ENCODE data around the gene ACAA1. TPM values are rescaled to one million over a fixed set of nuclear protein-coding genes. Genes with fewer than 3 reads are reported as not detected.

The ACAA1 gene
- total RNA-seq, 1 experiment from 2014 or later, result 15.7 TPM

DNA sequence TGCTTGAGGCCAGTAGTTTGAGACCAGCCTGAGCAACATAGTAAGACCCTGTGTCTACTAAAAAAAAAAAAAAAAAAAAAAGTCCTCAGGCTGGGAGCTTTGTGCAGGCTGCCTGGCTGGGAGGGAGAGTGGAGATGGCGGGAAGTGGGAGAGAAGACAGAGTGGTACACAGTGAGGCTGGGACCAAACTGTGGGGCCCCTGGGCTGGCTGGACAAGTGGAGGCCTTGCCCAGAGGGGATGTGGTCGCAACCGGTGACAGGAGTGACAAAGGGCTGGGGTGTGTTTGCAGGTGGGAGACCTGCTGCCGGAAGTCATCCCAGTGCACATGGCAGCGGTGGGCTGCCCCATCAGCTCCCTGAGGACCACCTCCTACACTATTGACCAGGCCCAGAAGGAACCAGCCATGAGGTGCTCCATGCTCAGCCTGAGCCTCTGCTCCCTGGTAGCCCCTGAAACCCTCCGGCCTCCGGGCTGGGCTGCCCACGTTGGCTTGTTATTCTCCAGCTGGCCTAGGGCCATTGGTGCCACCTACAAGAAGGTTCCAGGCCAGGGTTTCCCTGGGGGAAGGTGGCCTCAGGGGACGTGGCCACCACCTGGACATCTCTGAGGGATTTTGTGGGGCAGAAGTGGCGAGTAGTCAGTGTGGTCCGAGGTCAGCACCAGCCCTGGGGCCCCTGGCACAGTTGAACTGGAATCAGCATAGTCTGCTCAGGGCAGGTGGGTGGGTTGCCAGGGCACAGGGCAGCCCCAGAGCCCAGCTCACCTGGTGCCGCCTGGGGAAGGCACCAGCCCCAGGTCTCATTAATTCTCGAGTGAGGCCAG lies 22.7 kb downstream of the ACAA1 start:
- H3K4me3 ChIP-seq (ENCODE audit: insufficient read depth, low read depth, low read length), result no peak overlapping the region
- H3K36me3 ChIP-seq (replicated peaks; ENCODE audit: control insufficient read depth, insufficient read depth, low read length), result no peaks in the 10 kb centered on the region
- DNase-seq, result peak; percentile 32
- H3K27me3 ChIP-seq (ENCODE audit: control insufficient read depth, insufficient read depth, low read length), result no peaks in the 10 kb centered on the region

- Histone ChIP-seq H3K27me3 (ENCODE audit: control insufficient read depth, insufficient read depth, low read length) (no peaks in the 10 kb centered on the region), H3K4me3 (ENCODE audit: insufficient read depth, low read depth, low read length) (no peak overlapping the region), H3K36me3 (replicated peaks; ENCODE audit: control insufficient read depth, insufficient read depth, low read length) (no peaks in the 10 kb centered on the region)
- DNase-seq, result no peak
Observed at GRCh38 chr3:38112378-38112761, 24.6 kb downstream of the ACAA1 start.

- Histone ChIP-seq H3K36me3 (replicated peaks; ENCODE audit: control insufficient read depth, insufficient read depth, low read length) (no peaks in the 10 kb centered on the region), H3K27me3 (ENCODE audit: control insufficient read depth, insufficient read depth, low read length) (no peaks in the 10 kb centered on the region), H3K4me3 (ENCODE audit: insufficient read depth, low read depth, low read length) (no peak overlapping the region)
- DNase-seq, result no peak
Observed at GRCh38 chr3:38111696-38112377, 25.1 kb downstream of the ACAA1 start.

GRCh38 chr3:38111201-38111600 lies 25.7 kb downstream of the ACAA1 start:
- DNase-seq, result no peak
- no peaks in the 10 kb centered on the region for H3K27me3 ChIP-seq (ENCODE audit: control insufficient read depth, insufficient read depth, low read length)
- H3K36me3 ChIP-seq (replicated peaks; ENCODE audit: control insufficient read depth, insufficient read depth, low read length), result no peaks in the 10 kb centered on the region
- no peak overlapping the region for H3K4me3 ChIP-seq (ENCODE audit: insufficient read depth, low read depth, low read length)

DNA sequence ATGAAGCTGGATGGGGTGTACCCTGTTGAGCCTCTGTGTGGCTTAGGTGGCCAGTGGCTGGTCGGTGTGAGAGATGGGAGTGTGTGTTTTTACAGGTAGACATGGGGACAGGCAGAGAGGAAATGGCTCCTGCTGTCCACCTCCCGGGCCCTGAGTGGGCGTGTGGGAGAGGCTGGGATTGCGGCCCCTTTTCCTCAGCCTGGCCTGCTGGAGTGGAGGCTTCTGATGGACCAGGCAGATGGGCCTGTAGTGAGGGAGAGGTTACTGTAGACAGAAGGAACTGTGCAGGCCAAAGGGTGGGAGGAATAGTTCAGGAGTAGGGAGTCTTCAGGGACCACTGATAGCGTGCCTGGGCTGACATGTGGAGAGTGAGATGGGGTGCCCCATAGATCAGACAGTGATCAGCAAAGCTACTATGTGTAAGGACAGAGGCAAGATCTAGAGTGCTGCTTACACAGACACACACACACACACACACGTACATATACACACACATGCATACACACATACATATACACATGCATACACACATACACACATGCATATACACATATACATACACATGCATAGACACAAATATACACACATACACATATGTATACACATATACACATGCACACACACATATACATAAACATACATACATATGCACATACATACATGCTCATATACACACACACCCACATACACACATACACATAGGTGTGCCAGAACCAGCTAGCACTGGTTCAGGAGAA lies 26.4 kb downstream of the ACAA1 start:
- Histone ChIP-seq H3K27me3 (ENCODE audit: control insufficient read depth, insufficient read depth, low read length) (no peaks in the 10 kb centered on the region), H3K4me3 (ENCODE audit: insufficient read depth, low read depth, low read length) (no peak overlapping the region)
- no peak for DNase-seq

GRCh38 chr3:38109580-38110313 lies 27.2 kb downstream of the ACAA1 start:
- Histone ChIP-seq H3K4me3 (ENCODE audit: insufficient read depth, low read depth, low read length) (no peak overlapping the region), H3K27me3 (ENCODE audit: control insufficient read depth, insufficient read depth, low read length) (no peaks in the 10 kb centered on the region), H3K36me3 (replicated peaks; ENCODE audit: control insufficient read depth, insufficient read depth, low read length) (no peaks in the 10 kb centered on the region)
- DNase-seq, result no peak

More for the DNA sequence above, 26.4 kb downstream of the ACAA1 start:
- no peaks in the 10 kb centered on the region for H3K36me3 ChIP-seq (replicated peaks; ENCODE audit: control insufficient read depth, insufficient read depth, low read length)

DNA sequence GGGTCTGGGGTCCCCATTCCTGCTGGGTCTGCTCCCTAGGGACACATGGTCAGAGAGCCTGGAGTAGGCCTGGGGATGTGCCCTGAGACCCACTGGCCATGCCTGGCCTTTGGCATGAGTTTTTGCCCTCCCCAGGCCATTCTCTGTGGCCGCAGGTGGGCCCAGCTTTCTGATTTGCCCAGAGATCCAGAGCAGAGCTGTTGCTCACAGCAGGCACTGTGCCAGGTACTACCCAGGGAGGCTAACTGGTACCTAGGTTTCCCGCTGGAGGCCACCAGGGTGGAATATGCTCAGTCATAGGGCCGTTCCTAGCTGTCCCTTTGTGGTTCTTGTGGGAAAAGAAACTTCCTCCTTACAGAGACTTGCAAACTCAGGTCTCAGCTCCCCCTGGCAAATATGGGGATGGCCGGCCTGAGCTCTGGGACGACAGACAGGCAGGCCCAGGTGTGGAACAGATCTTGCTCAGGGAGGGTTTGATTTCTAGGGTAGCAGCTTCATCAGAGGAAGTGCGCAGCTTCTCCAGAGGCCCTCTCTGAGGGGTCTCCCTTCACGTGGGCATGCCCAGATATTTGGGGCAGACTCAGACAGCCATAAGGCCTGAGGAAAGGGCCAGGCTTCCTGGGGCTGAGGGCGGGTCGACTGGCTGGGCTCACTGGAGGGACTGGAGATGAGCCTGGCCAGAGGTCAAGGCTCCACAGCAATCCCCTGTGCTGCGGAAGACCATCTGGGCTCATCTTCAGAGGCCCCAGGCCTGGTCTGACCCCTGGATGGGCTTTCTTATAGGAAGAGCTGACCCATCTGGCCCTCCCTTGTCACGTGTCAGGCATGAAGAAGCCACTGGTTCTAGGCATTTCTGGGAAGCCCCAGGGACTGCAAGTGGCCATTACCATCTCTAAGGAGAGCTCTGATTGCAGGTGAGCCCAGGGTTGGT lies 28.0 kb downstream of the ACAA1 start:
- Histone ChIP-seq H3K4me3 (ENCODE audit: insufficient read depth, low read depth, low read length) (no peak overlapping the region), H3K36me3 (replicated peaks; ENCODE audit: control insufficient read depth, insufficient read depth, low read length) (no peaks in the 10 kb centered on the region), H3K27me3 (ENCODE audit: control insufficient read depth, insufficient read depth, low read length) (no peaks in the 10 kb centered on the region)
- DNase-seq, result no peak

- no peak for DNase-seq
- H3K27me3 ChIP-seq (ENCODE audit: control insufficient read depth, insufficient read depth, low read length), result no peaks in the 10 kb centered on the region
- H3K36me3 ChIP-seq (replicated peaks; ENCODE audit: control insufficient read depth, insufficient read depth, low read length), result no peaks in the 10 kb centered on the region
- no peak overlapping the region for H3K4me3 ChIP-seq (ENCODE audit: insufficient read depth, low read depth, low read length)
Observed at GRCh38 chr3:38107911-38108648, 28.8 kb downstream of the ACAA1 start.

DNA sequence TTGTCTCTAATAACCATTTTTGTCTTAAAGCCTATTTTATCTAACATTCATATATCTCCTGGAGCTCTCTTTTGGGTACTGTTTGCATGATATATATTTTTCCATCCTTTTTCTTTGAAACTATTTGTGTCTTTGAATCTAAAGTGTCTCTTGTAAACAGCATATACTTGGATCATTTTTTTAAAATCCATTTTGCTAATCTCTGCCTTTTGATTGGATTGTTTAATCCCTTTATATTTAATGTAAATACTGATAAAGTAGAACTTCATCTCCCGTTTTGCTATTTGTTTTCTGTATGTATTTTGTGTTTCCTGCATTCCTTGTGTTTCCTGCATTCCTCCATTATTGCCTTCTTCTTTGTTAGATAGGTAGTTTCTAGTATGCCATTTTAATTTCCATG lies 31.4 kb downstream of the ACAA1 start:
- no peak for DNase-seq
- Histone ChIP-seq H3K36me3 (replicated peaks; ENCODE audit: control insufficient read depth, insufficient read depth, low read length) (no peaks in the 10 kb centered on the region), H3K4me3 (ENCODE audit: insufficient read depth, low read depth, low read length) (no peak overlapping the region), H3K27me3 (ENCODE audit: control insufficient read depth, insufficient read depth, low read length) (no peaks in the 10 kb centered on the region)

GRCh38 chr3:38102444-38102814 lies 34.5 kb downstream of the ACAA1 start:
- peaks cover 2% of the 10 kb centered on the region; the same call in 1 of the 2 replicates for H3K27me3 ChIP-seq (ENCODE audit: control insufficient read depth, insufficient read depth, low read length)
- H3K36me3 ChIP-seq (replicated peaks; ENCODE audit: control insufficient read depth, insufficient read depth, low read length), result no peaks in the 10 kb centered on the region
- H3K4me3 ChIP-seq (ENCODE audit: insufficient read depth, low read depth, low read length), result no peak overlapping the region
- no peak for DNase-seq

GRCh38 chr3:38101811-38102443 lies 35.0 kb downstream of the ACAA1 start:
- Histone ChIP-seq H3K4me3 (ENCODE audit: insufficient read depth, low read depth, low read length) (no peak overlapping the region), H3K36me3 (replicated peaks; ENCODE audit: control insufficient read depth, insufficient read depth, low read length) (no peaks in the 10 kb centered on the region), H3K27me3 (ENCODE audit: control insufficient read depth, insufficient read depth, low read length) (peaks cover 2% of the 10 kb centered on the region; the same call in 1 of the 2 replicates)
- DNase-seq, result no peak

GRCh38 chr3:38100498-38100897 lies 36.4 kb downstream of the ACAA1 start:
- Histone ChIP-seq H3K4me3 (ENCODE audit: insufficient read depth, low read depth, low read length) (no peak overlapping the region), H3K27me3 (ENCODE audit: control insufficient read depth, insufficient read depth, low read length) (peaks cover 2% of the 10 kb centered on the region; the same call in 1 of the 2 replicates), H3K36me3 (replicated peaks; ENCODE audit: control insufficient read depth, insufficient read depth, low read length) (no peaks in the 10 kb centered on the region)
- DNase-seq, result no peak
